ENCODE data around the gene MAP3K8. TPM values are rescaled to one million over a fixed set of nuclear protein-coding genes. Genes with fewer than 3 reads are reported as not detected.

MAP3K8 gene
- total and polyA plus RNA-seq, 2 experiments from 2014 or later: 3.7 to 4.8 TPM

DNA sequence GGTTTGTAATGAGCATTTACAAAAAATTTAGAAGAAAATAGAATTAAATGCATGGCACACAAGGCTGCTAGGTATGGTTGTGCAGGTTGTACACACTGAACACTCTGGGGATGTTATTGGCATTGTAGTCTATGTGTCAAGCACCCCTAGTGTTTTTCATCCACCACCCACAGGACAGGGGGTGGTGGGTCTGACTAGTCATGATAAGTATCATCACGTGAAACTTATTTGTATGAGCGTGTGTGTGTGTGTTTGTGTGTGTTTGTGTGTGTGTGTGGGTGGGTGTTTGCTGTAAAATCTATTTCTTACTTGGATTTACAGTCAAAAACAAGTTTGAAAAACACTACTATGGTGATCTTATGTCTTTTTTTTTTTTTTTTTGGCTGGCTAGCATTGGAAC is 66.5 kb downstream of the MAP3K8 start:
- H3K9me3 ChIP-seq (ENCODE audit: low read depth): no peaks in the 10 kb centered on the region
- no peak for TF ChIP-seq EZH2 (IDR thresholded peaks at IDR 0.05; ENCODE audit: insufficient read depth, poor library complexity, severe bottlenecking)
- no peak for TF ChIP-seq EZH2phosphoT487 (IDR thresholded peaks at IDR 0.05; ENCODE audit: insufficient read depth, low read depth)
- no peaks in the 10 kb centered on the region for H3K36me3 ChIP-seq (ENCODE audit: low read depth)
- 100% methylated on average over 2 of the region's 2 CpGs for WGBS, 2 experiments (ENCODE audit: low coverage in 1 of 2, low lambda C conversion rate in 2 of 2, missing lambda C conversion rate in 2 of 2)
- H4K20me1 ChIP-seq (ENCODE audit: insufficient read depth): no peaks in the 10 kb centered on the region
- no peak overlapping the region for H3K9ac ChIP-seq
- H3K4me2 ChIP-seq (ENCODE audit: unreplicated experiment): no peak overlapping the region
- no peak overlapping the region for H3K27ac ChIP-seq
- no peaks in the 10 kb centered on the region for H3F3A ChIP-seq (ENCODE audit: insufficient read depth)
- H3K79me2 ChIP-seq (ENCODE audit: insufficient read depth): no peaks in the 10 kb centered on the region
- H3K4me1 ChIP-seq (ENCODE audit: insufficient read depth): peaks cover 9% of the 10 kb centered on the region
- in situ Hi-C loops (cut with MboI): no loop called here
- DNase-seq: no peak
- no peak overlapping the region for H2AFZ ChIP-seq
- H3K4me3 ChIP-seq: no peak overlapping the region
- H3K27me3 ChIP-seq (replicated peaks; ENCODE audit: insufficient read depth): no peaks in the 10 kb centered on the region
- H3K9me2 ChIP-seq (ENCODE audit: insufficient read depth): no peaks in the 10 kb centered on the region

DNA sequence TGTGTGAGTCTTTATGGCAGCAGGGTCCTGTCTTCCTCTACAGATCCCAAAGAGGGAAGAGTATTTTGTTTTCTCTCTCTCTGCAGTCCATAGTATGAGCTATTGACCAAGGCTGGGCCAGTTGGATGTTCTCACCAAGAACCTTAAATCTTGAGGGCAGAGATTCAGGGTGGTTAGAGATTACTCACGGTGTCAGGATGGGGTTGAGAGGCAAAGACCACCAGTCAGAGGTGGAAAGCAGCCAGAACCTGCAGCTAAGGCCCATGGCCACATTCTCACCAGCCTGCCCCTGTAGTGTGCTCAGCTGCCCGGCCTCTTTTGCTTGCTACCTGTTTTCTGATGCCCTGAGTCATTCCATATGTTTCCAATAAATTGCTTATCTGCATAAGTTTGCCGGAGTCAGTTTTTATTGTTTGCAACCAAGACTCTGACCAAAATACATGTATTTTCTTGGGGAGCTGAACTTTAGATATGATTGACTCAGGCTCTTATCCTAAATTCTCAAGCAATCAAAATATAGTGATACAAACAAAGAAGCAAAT is 67.0 kb downstream of the MAP3K8 start:
- no peak overlapping the region for H2AFZ ChIP-seq
- no peaks in the 10 kb centered on the region for H3K27me3 ChIP-seq (replicated peaks; ENCODE audit: insufficient read depth)
- no peaks in the 10 kb centered on the region for H4K20me1 ChIP-seq (ENCODE audit: insufficient read depth)
- H3K79me2 ChIP-seq (ENCODE audit: insufficient read depth): no peaks in the 10 kb centered on the region
- WGBS, 2 experiments (ENCODE audit: low coverage in 1 of 2, low lambda C conversion rate in 2 of 2, missing lambda C conversion rate in 2 of 2): 68 to 77% methylated on average over 3 of the region's 3 CpGs
- no peak overlapping the region for H3K4me2 ChIP-seq (ENCODE audit: unreplicated experiment)
- H3K27ac ChIP-seq: no peak overlapping the region
- peaks cover 9% of the 10 kb centered on the region for H3K4me1 ChIP-seq (ENCODE audit: insufficient read depth)
- no peaks in the 10 kb centered on the region for H3K36me3 ChIP-seq (ENCODE audit: low read depth)
- TF ChIP-seq EZH2 (IDR thresholded peaks at IDR 0.05; ENCODE audit: insufficient read depth, poor library complexity, severe bottlenecking): no peak
- TF ChIP-seq EZH2phosphoT487 (IDR thresholded peaks at IDR 0.05; ENCODE audit: insufficient read depth, low read depth): no peak
- H3K9me3 ChIP-seq (ENCODE audit: low read depth): no peaks in the 10 kb centered on the region
- no peak overlapping the region for H3K9ac ChIP-seq
- no peak overlapping the region for H3K4me3 ChIP-seq
- H3F3A ChIP-seq (ENCODE audit: insufficient read depth): no peaks in the 10 kb centered on the region
- in situ Hi-C loops (cut with MboI): no loop called here
- DNase-seq: no peak
- H3K9me2 ChIP-seq (ENCODE audit: insufficient read depth): no peaks in the 10 kb centered on the region

DNA sequence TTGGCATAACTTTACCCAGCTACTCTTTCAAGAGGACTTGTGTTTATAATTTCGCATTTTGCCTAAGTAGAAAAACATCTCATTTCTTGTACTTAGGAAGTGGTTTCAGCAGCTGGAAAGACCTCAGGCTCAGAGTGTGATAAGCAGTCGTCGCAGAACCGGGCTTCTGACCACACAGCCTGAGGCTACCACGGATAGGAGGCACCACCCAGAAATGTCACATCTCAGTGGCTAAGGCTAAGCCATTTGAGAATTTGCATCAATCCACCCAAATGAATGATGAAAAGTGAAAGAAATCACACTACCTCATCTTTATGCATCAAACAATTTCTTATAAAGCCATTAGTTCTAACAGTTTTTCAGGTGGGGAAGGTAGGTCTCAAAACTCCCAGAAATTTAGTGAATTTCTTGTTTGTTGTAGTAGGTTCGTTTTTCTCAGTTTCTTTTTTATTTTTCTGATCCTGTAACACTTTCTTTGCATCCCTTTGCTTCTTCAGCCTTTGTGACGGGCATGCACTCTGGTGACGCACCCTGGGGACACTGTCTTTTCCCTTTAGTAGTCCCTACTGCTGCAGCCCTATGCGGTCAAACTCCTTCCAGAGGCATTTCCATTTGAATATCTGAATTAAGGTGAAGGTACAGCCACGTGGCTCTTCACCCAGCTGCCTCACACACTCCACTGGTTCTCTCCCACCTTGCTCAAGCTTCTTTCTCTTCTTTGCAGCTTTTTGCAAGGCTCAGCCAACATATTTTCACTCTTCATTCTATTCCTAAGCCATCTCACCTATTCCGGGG is 68.5 kb downstream of the MAP3K8 start:
- H3K36me3 ChIP-seq (ENCODE audit: low read depth): no peaks in the 10 kb centered on the region
- H3K9me3 ChIP-seq (ENCODE audit: low read depth): no peaks in the 10 kb centered on the region
- peak overlapping the region; percentile 6; the same call in 1 of the 2 replicates for H3K4me3 ChIP-seq
- H4K20me1 ChIP-seq (ENCODE audit: insufficient read depth): no peaks in the 10 kb centered on the region
- H3K9ac ChIP-seq: no peak overlapping the region
- peak overlapping the region; percentile 14 for H3K4me2 ChIP-seq (ENCODE audit: unreplicated experiment)
- H3K79me2 ChIP-seq (ENCODE audit: insufficient read depth): no peaks in the 10 kb centered on the region
- 0 out of 2 replicates have a peak overlapping the region, but pooled peaks have one; percentile 4 for H2AFZ ChIP-seq
- DNase-seq: peak; percentile 66
- H3K27ac ChIP-seq: no peak overlapping the region
- TF ChIP-seq EZH2phosphoT487 (IDR thresholded peaks at IDR 0.05; ENCODE audit: insufficient read depth, low read depth) (no peak), EZH2 (IDR thresholded peaks at IDR 0.05; ENCODE audit: insufficient read depth, poor library complexity, severe bottlenecking) (no peak)
- no peaks in the 10 kb centered on the region for H3F3A ChIP-seq (ENCODE audit: insufficient read depth)
- H3K27me3 ChIP-seq (replicated peaks; ENCODE audit: insufficient read depth): no peaks in the 10 kb centered on the region
- no peaks in the 10 kb centered on the region for H3K9me2 ChIP-seq (ENCODE audit: insufficient read depth)
- H3K4me1 ChIP-seq (ENCODE audit: insufficient read depth): peaks cover 9% of the 10 kb centered on the region
- WGBS, 2 experiments (ENCODE audit: low coverage in 1 of 2, low lambda C conversion rate in 2 of 2, missing lambda C conversion rate in 2 of 2): 48% methylated on average over 11 of the region's 11 CpGs
- in situ Hi-C loops (cut with MboI): no loop called here

DNA sequence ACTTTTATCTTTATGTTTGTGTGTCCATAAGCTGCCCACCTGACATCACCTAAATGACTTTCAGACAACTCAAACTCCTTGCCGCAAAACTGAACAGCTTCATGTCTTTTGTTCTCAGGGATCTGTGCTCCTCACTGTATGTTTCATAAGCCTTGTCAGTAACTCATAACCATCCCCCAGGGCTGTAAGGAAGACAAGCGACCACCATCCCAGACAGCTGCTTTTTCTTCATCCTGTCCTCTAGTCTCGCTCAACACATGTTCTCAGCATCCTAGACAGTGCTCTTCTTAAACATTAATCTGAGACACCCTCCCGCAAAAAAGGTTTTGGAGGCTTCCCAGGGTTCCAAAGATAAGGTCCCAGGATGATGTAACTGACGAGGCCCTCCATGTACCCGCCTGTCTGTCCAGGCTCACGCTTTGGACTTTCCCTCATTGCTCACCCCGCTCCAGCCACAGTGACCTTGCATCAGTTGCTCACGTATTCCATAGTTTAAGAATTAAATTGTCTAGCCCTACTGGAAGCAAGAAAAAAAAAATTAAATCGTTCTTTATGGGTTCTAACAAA is 69.8 kb downstream of the MAP3K8 start:
- no peak overlapping the region for H3K27ac ChIP-seq
- no peaks in the 10 kb centered on the region for H3K36me3 ChIP-seq (ENCODE audit: low read depth)
- no peaks in the 10 kb centered on the region for H3K27me3 ChIP-seq (replicated peaks; ENCODE audit: insufficient read depth)
- no peaks in the 10 kb centered on the region for H3K9me3 ChIP-seq (ENCODE audit: low read depth)
- TF ChIP-seq EZH2 (IDR thresholded peaks at IDR 0.05; ENCODE audit: insufficient read depth, poor library complexity, severe bottlenecking) (no peak), EZH2phosphoT487 (IDR thresholded peaks at IDR 0.05; ENCODE audit: insufficient read depth, low read depth) (no peak)
- no peak overlapping the region for H3K4me3 ChIP-seq
- in situ Hi-C loops (cut with MboI): no loop called here
- no peak overlapping the region for H2AFZ ChIP-seq
- WGBS, 2 experiments (ENCODE audit: low coverage in 1 of 2, low lambda C conversion rate in 2 of 2, missing lambda C conversion rate in 2 of 2): 88 to 94% methylated on average over 10 of the region's 10 CpGs
- no peak overlapping the region for H3K4me2 ChIP-seq (ENCODE audit: unreplicated experiment)
- H3K9me2 ChIP-seq (ENCODE audit: insufficient read depth): no peaks in the 10 kb centered on the region
- H3K9ac ChIP-seq: no peak overlapping the region
- H4K20me1 ChIP-seq (ENCODE audit: insufficient read depth): no peaks in the 10 kb centered on the region
- peaks cover 9% of the 10 kb centered on the region for H3K4me1 ChIP-seq (ENCODE audit: insufficient read depth)
- H3F3A ChIP-seq (ENCODE audit: insufficient read depth): no peaks in the 10 kb centered on the region
- DNase-seq: no peak
- no peaks in the 10 kb centered on the region for H3K79me2 ChIP-seq (ENCODE audit: insufficient read depth)
